C4-2B (cell line): ENCODE measurements around the gene PARD3B.

Experiments
- H3K27ac ChIP-seq: fragments of 450-650 bp; 2 replicates; pipeline ENCODE4 v1.5.1; 2017
- CTCF ChIP-seq: fragments of 450-650 bp; conservative IDR thresholded peaks from 2 replicates; pipeline ENCODE4 v1.5.1; 2017; ENCODE audit warnings: mild to moderate bottlenecking
- ZFX ChIP-seq: fragments of 450-650 bp; IDR thresholded peaks from 2 replicates; pipeline ENCODE4 v1.6.1; 2017

PARD3B gene

GRCh38 chr2:204505488-204505887 is 39.8 kb upstream of the PARD3B start:
- H3K27ac ChIP-seq: no peak overlapping the region

GRCh38 chr2:204505946-204506345 is 39.3 kb upstream of the PARD3B start:
- TF ChIP-seq CTCF (no peak), ZFX (no peak)
- no peak overlapping the region for H3K27ac ChIP-seq

More at GRCh38 chr2:204505488-204505887, 39.8 kb upstream of the PARD3B start:
- TF ChIP-seq ZFX (no peak), CTCF (no peak)

GRCh38 chr2:204507636-204508035 is 37.6 kb upstream of the PARD3B start:
- no peak for TF ChIP-seq CTCF
- TF ChIP-seq ZFX: no peak
- no peak overlapping the region for H3K27ac ChIP-seq

- no peak overlapping the region for H3K27ac ChIP-seq
- TF ChIP-seq ZFX (no peak), CTCF (no peak)
These were observed 34.4 kb upstream of the PARD3B start for GRCh38 chr2:204510709-204511420.

- TF ChIP-seq ZFX (no peak), CTCF (no peak)
These were observed 30.8 kb upstream of the PARD3B start for GRCh38 chr2:204514439-204514838.

GRCh38 chr2:204515416-204515815 is 29.9 kb upstream of the PARD3B start:
- no peak for TF ChIP-seq ZFX
- no peak for TF ChIP-seq CTCF

More at GRCh38 chr2:204514439-204514838, 30.8 kb upstream of the PARD3B start:
- H3K27ac ChIP-seq: no peak overlapping the region

GRCh38 chr2:204517154-204517553 is 28.1 kb upstream of the PARD3B start:
- TF ChIP-seq CTCF (no peak), ZFX (no peak)
- no peak overlapping the region for H3K27ac ChIP-seq

More at GRCh38 chr2:204515416-204515815, 29.9 kb upstream of the PARD3B start:
- no peak overlapping the region for H3K27ac ChIP-seq
